ENCODE results near the gene POT1.
"Not testable (repeated sequence)": the region's sequence is repeated elsewhere in the genome, so short reads cannot be mapped to it uniquely, and the experiment has no call there.

POT1 gene

GRCh38 chr7:124929467-124930172 lies at the start of gene POT1:
POT1 (minus strand) TSS chr7:124929825; CDS start chr7:124897173, 32,652 bp downstream.
- H3K36me3 Mint-ChIP-seq (ENCODE audit: low read depth): peaks cover 32% of the 10 kb centered on the region
- H3K27me3 Mint-ChIP-seq: no peaks in the 10 kb centered on the region
- H3K9me3 Mint-ChIP-seq: no peaks in the 10 kb centered on the region
- H3K4me1 Mint-ChIP-seq (ENCODE audit: low read depth): peaks cover 47% of the 10 kb centered on the region
- H3K27ac Mint-ChIP-seq: peak within 1 kb of the TSS; percentile 90
- peak within 1 kb of the TSS; percentile 95 for H3K4me3 Mint-ChIP-seq

GRCh38 chr7:124975131-124975530 lies 45.5 kb upstream of the POT1 start:
- not testable (repeated sequence) for H3K4me1 Mint-ChIP-seq (ENCODE audit: low read depth); H3K27me3 Mint-ChIP-seq; H3K4me3 Mint-ChIP-seq; H3K36me3 Mint-ChIP-seq (ENCODE audit: low read depth); H3K27ac Mint-ChIP-seq
- H3K9me3 Mint-ChIP-seq: peaks cover 25% of the 10 kb centered on the region

GRCh38 chr7:124965553-124965952 lies 35.9 kb upstream of the POT1 start:
- no peak overlapping the region for H3K4me3 Mint-ChIP-seq
- no peak overlapping the region for H3K27ac Mint-ChIP-seq
- H3K4me1 Mint-ChIP-seq (ENCODE audit: low read depth): no peaks in the 10 kb centered on the region
- no peaks in the 10 kb centered on the region for H3K36me3 Mint-ChIP-seq (ENCODE audit: low read depth)
- H3K9me3 Mint-ChIP-seq: no peaks in the 10 kb centered on the region
- no peaks in the 10 kb centered on the region for H3K27me3 Mint-ChIP-seq

- Mint-ChIP-seq H3K9me3 (peaks cover 10% of the 10 kb centered on the region), H3K27ac (no peak overlapping the region), H3K4me1 (ENCODE audit: low read depth) (no peaks in the 10 kb centered on the region), H3K4me3 (no peak overlapping the region), H3K27me3 (no peaks in the 10 kb centered on the region), H3K36me3 (ENCODE audit: low read depth) (no peaks in the 10 kb centered on the region)
Measured at GRCh38 chr7:124959676-124960075, 30.1 kb upstream of the POT1 start.

DNA sequence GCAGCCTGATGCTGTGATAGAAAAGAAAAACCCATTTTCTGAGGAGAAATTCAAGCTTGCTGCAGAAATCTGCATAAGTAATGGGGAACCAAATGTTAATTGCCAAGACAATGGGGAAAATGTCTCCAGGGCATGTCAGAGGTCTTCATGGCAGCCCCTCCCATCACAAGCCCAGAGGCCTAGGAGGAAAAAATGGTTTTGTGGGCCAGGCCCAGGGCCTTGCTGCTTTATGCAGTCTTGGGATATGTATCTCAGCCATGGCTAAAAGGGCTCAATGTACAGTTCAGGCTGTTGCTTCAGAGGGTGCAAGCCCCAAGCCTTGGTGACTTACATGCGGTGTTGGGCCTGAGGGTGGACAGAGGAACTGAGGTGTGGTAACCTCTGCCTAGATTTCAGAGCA lies 28.3 kb upstream of the POT1 start:
- not testable (repeated sequence) for H3K4me1 Mint-ChIP-seq (ENCODE audit: low read depth); H3K27me3 Mint-ChIP-seq; H3K4me3 Mint-ChIP-seq; H3K27ac Mint-ChIP-seq; H3K36me3 Mint-ChIP-seq (ENCODE audit: low read depth)
- peaks cover 10% of the 10 kb centered on the region for H3K9me3 Mint-ChIP-seq

DNA sequence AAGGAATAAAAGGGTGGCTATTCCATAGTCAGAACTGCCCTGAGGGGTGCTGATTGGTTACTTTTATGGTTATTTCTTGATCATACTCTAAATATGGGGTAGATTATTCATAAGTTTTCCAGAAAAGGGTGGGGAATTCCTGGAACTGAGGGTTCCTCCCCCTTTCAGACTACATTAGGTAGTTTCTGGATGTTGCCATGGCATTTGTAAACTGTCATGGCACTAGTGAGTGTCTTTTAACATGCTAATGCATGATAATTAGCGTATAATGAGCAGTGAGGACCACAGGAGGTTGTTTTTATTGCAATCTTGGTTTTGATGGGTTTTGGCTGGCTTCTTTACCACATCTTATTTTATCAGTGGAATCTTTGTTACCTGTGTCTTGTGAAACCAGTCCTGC lies 26.5 kb upstream of the POT1 start:
- H3K36me3 Mint-ChIP-seq (ENCODE audit: low read depth): no peaks in the 10 kb centered on the region
- no peak overlapping the region for H3K4me3 Mint-ChIP-seq
- no peaks in the 10 kb centered on the region for H3K4me1 Mint-ChIP-seq (ENCODE audit: low read depth)
- H3K27me3 Mint-ChIP-seq: no peaks in the 10 kb centered on the region
- no peak overlapping the region for H3K27ac Mint-ChIP-seq
- peaks cover 10% of the 10 kb centered on the region for H3K9me3 Mint-ChIP-seq

GRCh38 chr7:124954790-124955189 lies 25.2 kb upstream of the POT1 start:
- H3K27ac Mint-ChIP-seq: no peak overlapping the region

DNA sequence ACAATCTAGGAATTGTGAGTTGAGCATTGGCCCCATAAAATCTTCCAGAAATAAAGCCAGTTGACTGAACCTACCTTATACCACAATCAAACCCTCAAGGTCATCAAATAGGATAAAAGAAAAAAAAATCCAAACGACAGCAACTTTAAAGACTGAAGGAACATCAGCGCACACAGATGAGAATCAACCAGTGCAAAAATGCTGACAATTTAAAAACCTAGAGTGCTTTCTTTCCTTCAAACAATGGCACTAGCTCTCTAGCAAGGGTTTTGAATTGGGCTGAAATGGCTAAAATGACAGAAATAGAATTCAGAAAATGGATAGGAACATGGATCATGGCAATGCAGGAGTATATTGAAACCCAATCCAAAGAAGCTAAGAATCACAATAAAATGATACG lies 16.1 kb upstream of the POT1 start:
- Mint-ChIP-seq H3K27me3 (peaks cover 8% of the 10 kb centered on the region), H3K4me3 (no peak overlapping the region), H3K4me1 (ENCODE audit: low read depth) (no peaks in the 10 kb centered on the region), H3K27ac (no peak overlapping the region), H3K36me3 (ENCODE audit: low read depth) (peaks cover 5% of the 10 kb centered on the region), H3K9me3 (peaks cover 17% of the 10 kb centered on the region)

More at GRCh38 chr7:124954790-124955189, 25.2 kb upstream of the POT1 start:
- H3K9me3 Mint-ChIP-seq: peaks cover 11% of the 10 kb centered on the region
- H3K4me1 Mint-ChIP-seq (ENCODE audit: low read depth): no peaks in the 10 kb centered on the region
- no peak overlapping the region for H3K4me3 Mint-ChIP-seq
- H3K36me3 Mint-ChIP-seq (ENCODE audit: low read depth): no peaks in the 10 kb centered on the region
- H3K27me3 Mint-ChIP-seq: no peaks in the 10 kb centered on the region

GRCh38 chr7:124943472-124943871 lies 13.8 kb upstream of the POT1 start:
- no peak overlapping the region for H3K4me3 Mint-ChIP-seq
- H3K4me1 Mint-ChIP-seq (ENCODE audit: low read depth): no peaks in the 10 kb centered on the region
- H3K27ac Mint-ChIP-seq: no peak overlapping the region
- H3K9me3 Mint-ChIP-seq: peaks cover 13% of the 10 kb centered on the region
- H3K36me3 Mint-ChIP-seq (ENCODE audit: low read depth): peaks cover 5% of the 10 kb centered on the region
- H3K27me3 Mint-ChIP-seq: peaks cover 11% of the 10 kb centered on the region

DNA sequence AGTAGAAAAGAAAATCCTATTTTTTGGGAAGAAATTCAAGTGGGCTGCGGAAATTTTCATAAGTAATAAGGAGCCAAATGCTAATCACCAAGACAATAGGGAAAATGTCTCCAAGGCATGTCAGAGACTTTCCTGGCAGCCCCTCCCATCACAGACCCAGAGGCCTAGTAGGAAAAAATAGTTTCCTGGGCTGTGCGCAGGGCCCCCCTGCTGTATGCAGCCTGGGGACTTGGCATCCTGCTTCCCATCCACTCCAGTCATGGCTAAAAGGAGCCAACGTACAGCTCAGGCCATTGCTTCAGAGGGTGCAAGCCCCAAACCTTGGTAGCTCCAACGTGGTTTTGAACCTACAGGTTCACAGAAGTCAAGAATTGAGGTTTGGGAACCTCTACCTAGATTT lies 12.8 kb upstream of the POT1 start:
- H3K9me3 Mint-ChIP-seq: peaks cover 10% of the 10 kb centered on the region
- H3K4me1 Mint-ChIP-seq (ENCODE audit: low read depth): no peaks in the 10 kb centered on the region
- no peak overlapping the region for H3K4me3 Mint-ChIP-seq
- peaks cover 12% of the 10 kb centered on the region for H3K27me3 Mint-ChIP-seq
- no peak overlapping the region for H3K27ac Mint-ChIP-seq
- H3K36me3 Mint-ChIP-seq (ENCODE audit: low read depth): peaks cover 5% of the 10 kb centered on the region

DNA sequence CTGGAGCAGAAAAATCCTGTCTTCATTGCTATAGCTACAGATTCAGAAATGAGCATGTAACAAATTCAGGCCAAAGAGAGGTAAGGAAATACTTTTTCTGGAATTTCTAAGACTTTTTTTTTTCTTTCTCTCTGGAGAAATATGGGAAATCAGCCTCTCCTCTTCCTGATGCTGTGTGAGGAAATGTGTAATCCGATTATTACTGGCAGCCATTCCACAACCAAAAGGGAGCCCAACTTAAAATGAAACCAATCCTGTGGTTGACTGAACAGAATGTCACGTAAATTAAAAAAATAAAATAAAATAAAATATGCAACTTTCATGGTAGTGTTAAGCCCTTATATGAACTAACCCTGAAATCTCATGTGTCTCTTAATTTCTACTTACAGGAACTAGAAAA lies 10.7 kb upstream of the POT1 start:
- Mint-ChIP-seq H3K9me3 (no peaks in the 10 kb centered on the region), H3K27ac (no peak overlapping the region), H3K4me3 (no peak overlapping the region), H3K36me3 (ENCODE audit: low read depth) (peaks cover 5% of the 10 kb centered on the region), H3K27me3 (peaks cover 6% of the 10 kb centered on the region), H3K4me1 (ENCODE audit: low read depth) (no peaks in the 10 kb centered on the region)

DNA sequence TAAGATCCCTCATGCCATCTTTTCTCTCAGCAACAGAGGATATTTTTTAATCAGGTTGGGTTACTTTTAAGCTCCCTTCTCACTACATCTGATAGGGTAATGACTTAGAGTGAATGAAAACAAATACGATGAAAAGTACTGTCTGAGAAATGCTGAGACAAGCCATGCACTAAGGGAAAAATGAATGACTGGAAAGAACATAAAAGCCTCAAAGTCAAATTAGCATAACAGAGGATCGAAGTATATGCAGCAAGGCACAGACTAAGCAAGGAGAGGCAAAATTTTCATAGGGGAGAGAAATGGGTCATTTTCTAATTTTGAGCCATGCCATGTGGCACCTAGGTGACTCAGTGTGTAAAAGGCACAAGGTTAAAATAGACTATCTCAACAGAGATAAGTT lies 8.5 kb upstream of the POT1 start:
- Mint-ChIP-seq H3K9me3 (no peaks in the 10 kb centered on the region), H3K27ac (no peak overlapping the region), H3K27me3 (peaks cover 6% of the 10 kb centered on the region), H3K4me3 (no peak overlapping the region), H3K4me1 (ENCODE audit: low read depth) (no peaks in the 10 kb centered on the region), H3K36me3 (ENCODE audit: low read depth) (peaks cover 5% of the 10 kb centered on the region)

DNA sequence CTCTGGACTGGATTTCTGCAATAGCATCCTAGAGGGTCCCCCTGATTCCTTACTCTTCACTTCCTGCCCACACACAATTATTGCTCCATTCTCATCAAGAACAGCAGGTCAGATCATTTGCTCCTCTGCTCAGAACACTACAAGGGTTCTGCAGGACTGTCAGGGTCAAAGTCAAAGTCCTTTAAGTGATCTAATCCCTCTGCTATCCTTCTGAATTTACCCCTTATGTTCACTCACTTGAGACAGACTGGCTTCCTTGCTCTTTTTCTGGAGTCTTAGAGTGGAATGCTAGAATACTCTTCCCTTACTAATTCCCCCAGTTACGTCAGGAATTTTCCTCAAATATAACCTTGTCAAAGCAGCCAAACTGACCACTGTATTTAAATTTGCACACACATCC lies 7.5 kb upstream of the POT1 start:
- Mint-ChIP-seq H3K4me3 (no peak overlapping the region), H3K27ac (no peak overlapping the region), H3K27me3 (peaks cover 6% of the 10 kb centered on the region), H3K4me1 (ENCODE audit: low read depth) (no peaks in the 10 kb centered on the region), H3K36me3 (ENCODE audit: low read depth) (peaks cover 5% of the 10 kb centered on the region), H3K9me3 (no peaks in the 10 kb centered on the region)

DNA sequence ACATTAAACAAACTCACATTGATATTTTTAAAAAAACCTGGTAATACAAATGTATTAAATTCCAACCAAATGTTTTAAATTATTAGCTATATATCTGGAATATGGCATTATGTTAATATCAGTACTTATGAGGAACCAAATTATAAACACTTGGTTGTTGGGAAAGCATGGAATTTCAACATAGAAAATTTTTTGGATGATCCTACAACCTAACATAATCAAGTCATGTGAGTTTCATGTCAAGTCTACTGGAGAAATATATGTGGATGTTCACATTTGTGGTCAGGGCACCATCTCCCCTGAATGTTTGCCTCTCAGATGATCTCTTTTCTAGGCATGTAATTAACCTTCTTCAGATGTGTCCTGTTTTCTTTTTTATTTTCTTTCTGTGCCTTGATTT lies 5.2 kb upstream of the POT1 start:
- Mint-ChIP-seq H3K27me3 (peaks cover 3% of the 10 kb centered on the region), H3K27ac (no peak overlapping the region), H3K4me3 (no peak overlapping the region), H3K9me3 (no peaks in the 10 kb centered on the region), H3K36me3 (ENCODE audit: low read depth) (no peaks in the 10 kb centered on the region), H3K4me1 (ENCODE audit: low read depth) (peaks cover 3% of the 10 kb centered on the region)

DNA sequence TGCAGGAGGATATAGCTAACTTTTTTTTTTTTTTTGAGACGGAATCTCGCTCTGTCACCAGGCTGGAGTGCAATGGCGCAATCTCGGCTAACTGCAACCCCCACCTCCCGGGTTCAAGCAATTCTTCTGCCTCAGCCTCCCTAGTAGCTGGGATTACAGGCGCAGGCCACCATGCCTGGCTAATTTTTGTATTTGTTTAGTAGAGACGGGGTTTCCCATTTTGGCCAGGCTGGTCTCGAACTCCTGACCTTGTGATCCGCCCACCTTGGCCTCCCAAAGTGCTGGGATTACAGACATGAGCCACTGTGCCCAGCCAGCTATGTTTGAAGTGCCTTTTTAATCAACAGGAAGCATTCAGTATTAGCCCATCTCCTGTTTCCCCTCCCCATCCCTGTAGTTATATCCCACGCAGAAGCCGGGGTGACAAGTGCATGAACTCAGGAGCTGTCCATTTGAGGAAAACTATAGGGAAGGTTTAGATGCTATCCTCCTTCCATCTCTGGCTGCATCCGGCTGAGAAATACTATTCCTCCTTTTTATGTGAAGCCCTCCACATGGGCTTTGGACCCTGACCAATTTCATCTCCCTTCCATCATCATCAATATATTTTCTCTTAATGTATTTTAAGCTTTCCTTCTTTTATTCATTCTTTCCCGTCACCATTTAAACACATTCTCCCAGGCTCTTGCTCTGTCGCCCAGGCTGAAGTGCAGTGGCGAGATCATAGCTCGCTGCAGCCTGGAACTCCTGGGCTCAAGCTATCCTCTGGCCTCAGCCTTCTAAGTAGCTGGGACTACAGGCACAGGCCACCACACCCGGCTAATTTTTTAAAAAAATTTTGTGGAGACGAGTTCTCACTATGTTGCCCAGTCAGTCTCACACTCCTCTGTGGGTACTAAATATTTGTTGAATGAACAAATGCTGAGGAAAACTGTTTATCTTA lies 1.3 kb upstream of the POT1 start:
- Mint-ChIP-seq H3K36me3 (ENCODE audit: low read depth) (peaks cover 20% of the 10 kb centered on the region), H3K9me3 (no peaks in the 10 kb centered on the region), H3K27ac (no peak overlapping the region), H3K4me1 (ENCODE audit: low read depth) (peaks cover 35% of the 10 kb centered on the region), H3K4me3 (no peak overlapping the region), H3K27me3 (no peaks in the 10 kb centered on the region)
